AG04450 (cell line): ENCODE measurements around the gene OR10G4. TPM values are rescaled to one million over a fixed set of nuclear protein-coding genes. Genes with fewer than 3 reads are reported as not detected.

ENCODE experiments used
- CTCF ChIA-PET: fragments of 300-600, 350-600 bp; formaldehyde crosslinking; extraction: SDS; loops from one replicate; lab custom pipeline; 2022; ENCODE audit warnings: antibody characterized with exemption, inconsistent platforms; lab: Charles Lee
- POLR2A ChIA-PET: fragments of 350-600 bp; formaldehyde crosslinking; extraction: SDS; loops from one replicate; lab custom pipeline; 2021; ENCODE audit warnings: antibody characterized with exemption, inconsistent platforms; lab: Yijun Ruan, JAX
- DNase-seq: peaks from one replicate; pipeline ENCODE4 v3.0.0-alpha.2; 2011; ENCODE audit warnings: low read depth, low spot score
- H3K27ac ChIP-seq: one replicate; pipeline ENCODE4 v1.5.1; 2012; ENCODE audit warnings: low read depth, low read length, control low read depth
- H3K27me3 ChIP-seq: one replicate; pipeline ENCODE4 v1.6.0; 2012; ENCODE audit warnings: low read length; ENCODE audit not compliant: control insufficient read depth, insufficient read depth
- H3K4me3 ChIP-seq: 2 replicates; pipeline ENCODE4 v1.5.1; 2011; ENCODE audit warnings: mild to moderate bottlenecking, low read depth, low read length, control low read depth
- H3K9me3 ChIP-seq: 2 replicates; pipeline ENCODE4 v1.5.1; 2012; ENCODE audit warnings: low read length; ENCODE audit not compliant: control insufficient read depth, insufficient read depth
- CTCF ChIP-seq: IDR thresholded peaks from 2 replicates; pipeline ENCODE4 v1.5.1; 2011; ENCODE audit warnings: low read depth, low read length, control low read depth, inconsistent platforms
- polyA minus RNA-seq: library from RNA; depleted of rRNA, polyadenylated mRNA; stranded (reverse); fragments of >200 nt; gene quantifications from 2 replicates; pipeline ENCODE4 v1.2.3, GENCODE V29; 2011; rRNA and poly(A)+ RNA removed
- polyA plus RNA-seq: library from polyadenylated mRNA; depleted of rRNA; stranded (reverse); fragments of >200 nt; gene quantifications from 2 replicates; pipeline ENCODE4 v1.2.3, GENCODE V29; 2011; rRNA removed

Gene OR10G4
- polyA plus RNA-seq (not detected in 2 replicates), polyA minus RNA-seq (not detected in 2 replicates)

GRCh38 chr11:124012697-124013096 lies at the start of gene OR10G4:
TSS of gene OR10G4 (plus strand) at chr11:124012997. CDS start at chr11:124015575, 2,578 bp downstream.
- H3K27ac ChIP-seq = no peak within 1 kb of the TSS
- no peak within 1 kb of the TSS for H3K4me3 ChIP-seq
- no peaks in the 10 kb centered on the region for H3K9me3 ChIP-seq
- no peak for TF ChIP-seq CTCF
- POLR2A ChIA-PET = no interaction called here
- no peak for DNase-seq
- CTCF ChIA-PET = no interaction called here
- H3K27me3 ChIP-seq = no peaks in the 10 kb centered on the region

DNA sequence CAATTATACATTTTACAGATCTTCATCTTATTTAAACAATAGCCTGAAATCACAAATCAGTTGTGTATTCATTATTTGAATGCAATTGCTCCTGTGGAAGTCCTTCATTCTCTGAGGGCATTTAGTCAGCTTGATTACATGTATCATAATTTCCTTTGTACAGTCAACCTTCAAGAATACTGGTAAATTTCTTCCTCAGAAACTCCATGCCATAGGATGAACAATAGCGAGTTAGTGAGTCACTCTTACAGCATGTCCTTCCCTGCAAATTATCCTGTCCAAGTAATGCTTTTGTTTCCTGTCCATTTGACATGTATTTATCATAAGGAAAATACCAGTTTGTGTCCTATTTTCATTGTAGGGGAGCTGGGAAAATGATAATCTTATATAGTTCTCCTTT lies 39.0 kb upstream of the OR10G4 start:
- H3K9me3 ChIP-seq = peaks cover 5% of the 10 kb centered on the region; the same call in 1 of the 2 replicates
- ChIA-PET POLR2A (no interaction called here), CTCF (no interaction called here)
- DNase-seq = no peak
- H3K27me3 ChIP-seq = no peaks in the 10 kb centered on the region
- no peak overlapping the region for H3K4me3 ChIP-seq
- TF ChIP-seq CTCF = no peak
- H3K27ac ChIP-seq = no peak overlapping the region

DNA sequence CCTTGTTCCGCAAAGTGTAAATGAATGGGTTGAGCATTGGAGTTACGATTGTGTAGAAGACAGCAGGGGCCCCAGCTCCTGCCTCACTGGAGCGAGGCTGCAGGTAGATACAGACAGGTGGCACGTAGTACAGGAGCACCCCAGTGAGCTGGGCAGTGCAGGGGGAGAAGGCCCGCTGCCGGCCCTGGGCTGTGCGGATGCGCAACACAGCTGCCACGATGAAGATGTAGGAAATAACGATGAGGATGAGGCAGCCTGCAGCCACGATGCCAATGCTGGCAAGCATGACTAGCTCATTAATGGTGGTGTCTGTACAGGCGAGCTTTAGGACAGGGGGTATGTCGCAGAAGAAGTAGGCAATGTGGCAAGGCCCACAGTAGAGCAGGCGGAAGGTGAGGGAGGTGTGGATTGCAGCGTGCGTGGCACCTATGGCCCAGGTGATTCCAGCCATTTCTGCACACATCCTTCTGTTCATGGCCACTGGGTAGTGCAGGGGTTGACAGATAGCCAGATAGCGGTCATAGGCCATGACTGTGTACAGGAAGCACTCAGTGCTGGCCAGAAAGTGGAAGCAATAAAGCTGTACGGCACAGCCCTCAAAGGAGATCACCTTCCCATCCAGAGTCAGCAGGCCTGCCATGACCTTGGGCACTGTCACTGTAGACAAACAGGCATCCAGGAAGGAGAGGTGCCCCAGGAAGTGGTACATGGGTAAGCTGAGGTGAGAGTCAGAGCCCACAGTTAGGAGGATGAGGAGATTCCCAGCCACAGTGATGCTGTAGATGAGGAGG lies 35.8 kb upstream of the OR10G4 start:
- POLR2A ChIA-PET = no interaction called here
- CTCF ChIA-PET = no interaction called here
- Histone ChIP-seq H3K9me3 (peaks cover 8% of the 10 kb centered on the region; the same call in 1 of the 2 replicates), H3K4me3 (no peak overlapping the region), H3K27me3 (no peaks in the 10 kb centered on the region), H3K27ac (no peak overlapping the region)
- DNase-seq = no peak
- no peak for TF ChIP-seq CTCF

GRCh38 chr11:123977731-123978347 lies 35.0 kb upstream of the OR10G4 start, which contains the start of gene OR10S1:
TSS of gene OR10S1 (minus strand) at chr11:123977781. CDS start at chr11:123977664, 117 bp downstream.
- Histone ChIP-seq H3K27me3 (no peaks in the 10 kb centered on the region), H3K27ac (no peak within 1 kb of the TSS), H3K9me3 (peaks cover 8% of the 10 kb centered on the region; the same call in 1 of the 2 replicates), H3K4me3 (no peak within 1 kb of the TSS)
- ChIA-PET CTCF (no interaction called here), POLR2A (no interaction called here)
- no peak for DNase-seq
- TF ChIP-seq CTCF = no peak

- ChIA-PET POLR2A (no interaction called here), CTCF (no interaction called here)
- TF ChIP-seq CTCF = no peak
- H3K27ac ChIP-seq = no peak overlapping the region
- no peaks in the 10 kb centered on the region for H3K27me3 ChIP-seq
- peaks cover 8% of the 10 kb centered on the region; the same call in 1 of the 2 replicates for H3K9me3 ChIP-seq
- H3K4me3 ChIP-seq = no peak overlapping the region
- DNase-seq = no peak
Measured at GRCh38 chr11:123979311-123979710, 33.5 kb upstream of the OR10G4 start.
